Mesenchymal stem cell (in vitro differentiated cells and primary cell): Measurements from ENCODE around the gene IFNA7.
"Not testable (repeated sequence)": the region's sequence is repeated elsewhere in the genome, so short reads cannot be mapped to it uniquely, and the experiment has no call there.

ENCODE experiments used
- DNase-seq: peaks from one replicate; pipeline ENCODE4 v3.0.0-alpha.2; 2013
- H2AFZ ChIP-seq: one replicate; pipeline ENCODE4 v1.6.1; 2013; ENCODE audit warnings: low read depth, mild to moderate bottlenecking, control low read depth, inconsistent platforms, low read length, moderate library complexity
- H2AK5ac ChIP-seq: 2 replicates; pipeline ENCODE4 v1.6.1; 2013; ENCODE audit warnings: low read length, moderate library complexity, mild to moderate bottlenecking, inconsistent platforms; ENCODE audit not compliant: severe bottlenecking
- H2BK120ac ChIP-seq: one replicate; pipeline ENCODE4 v1.6.1; 2013; ENCODE audit warnings: low read depth, mild to moderate bottlenecking, inconsistent platforms, low read length, moderate library complexity
- H2BK12ac ChIP-seq, 2 experiments: one replicate each; pipeline ENCODE4 v1.6.1; 2013; ENCODE audit warnings: inconsistent platforms in 2 of 2, low read length in 2 of 2, mild to moderate bottlenecking in 2 of 2, moderate library complexity in 2 of 2, control low read depth in 1 of 2
- H2BK15ac ChIP-seq: one replicate; pipeline ENCODE4 v1.6.1; 2013; ENCODE audit warnings: mild to moderate bottlenecking, low read depth, inconsistent platforms; ENCODE audit not compliant: poor library complexity, severe bottlenecking
- H2BK5ac ChIP-seq: 2 replicates; pipeline ENCODE4 v1.6.1; 2013; ENCODE audit warnings: low read depth, mild to moderate bottlenecking, low read length, control low read depth, inconsistent platforms; ENCODE audit not compliant: poor library complexity, severe bottlenecking
- H3K14ac ChIP-seq, 2 experiments: one replicate each; pipeline ENCODE4 v1.6.1; 2013; ENCODE audit warnings: inconsistent platforms in 2 of 2, low read length in 2 of 2, control low read depth in 1 of 2, mild to moderate bottlenecking in 1 of 2, moderate library complexity in 1 of 2
- H3K18ac ChIP-seq, 2 experiments: one replicate each; pipeline ENCODE4 v1.6.1; 2013; ENCODE audit warnings: inconsistent platforms in 2 of 2, low read length in 2 of 2, control low read depth in 1 of 2, low read depth in 1 of 2, mild to moderate bottlenecking in 1 of 2
- H3K23ac ChIP-seq, 2 experiments: one replicate each; pipeline ENCODE4 v1.6.1; 2013; ENCODE audit warnings: inconsistent platforms in 2 of 2, low read length in 2 of 2, mild to moderate bottlenecking in 2 of 2, moderate library complexity in 2 of 2, control low read depth in 1 of 2
- H3K27ac ChIP-seq: 2 replicates; pipeline ENCODE4 v1.5.1; 2013; ENCODE audit warnings: mild to moderate bottlenecking, moderate library complexity, low read length, control low read depth, inconsistent platforms; ENCODE audit not compliant: poor library complexity, severe bottlenecking
- H3K27me3 ChIP-seq, 2 experiments: 2 replicates each; pipeline versions ENCODE4 v1.6.1 to v1.7.0; 2013; ENCODE audit warnings: low read length in 2 of 2, mild to moderate bottlenecking in 2 of 2, moderate library complexity in 2 of 2, control low read depth in 1 of 2, inconsistent platforms in 1 of 2; ENCODE audit not compliant: control insufficient read depth in 1 of 2, insufficient read depth in 1 of 2
- H3K36me3 ChIP-seq, 2 experiments: 2 replicates each; pipeline versions ENCODE4 v1.6.1 to v1.7.0; 2013; ENCODE audit warnings: low read length in 2 of 2, control low read depth in 1 of 2, inconsistent platforms in 1 of 2, low read depth in 1 of 2, mild to moderate bottlenecking in 1 of 2; ENCODE audit not compliant: insufficient read depth in 2 of 2, control insufficient read depth in 1 of 2
- H3K4ac ChIP-seq, 2 experiments: one replicate each; pipeline ENCODE4 v1.6.1; 2013; ENCODE audit warnings: inconsistent platforms in 2 of 2, low read length in 2 of 2, mild to moderate bottlenecking in 2 of 2, moderate library complexity in 2 of 2, control low read depth in 1 of 2, low read depth in 1 of 2
- H3K4me1 ChIP-seq: 2 replicates; pipeline ENCODE4 v1.6.1; 2013; ENCODE audit warnings: low read depth, low read length, control low read depth; ENCODE audit not compliant: control insufficient read depth, insufficient read depth
- H3K4me2 ChIP-seq: 2 replicates; pipeline ENCODE4 v1.6.1; 2013; ENCODE audit warnings: low read length, mild to moderate bottlenecking, inconsistent platforms; ENCODE audit not compliant: poor library complexity, severe bottlenecking
- H3K4me3 ChIP-seq, 2 experiments: 2 replicates each; pipeline versions ENCODE4 v1.5.1 to v1.7.0; 2013; ENCODE audit warnings: low read length in 2 of 2, mild to moderate bottlenecking in 2 of 2, control low read depth in 1 of 2, low read depth in 1 of 2; ENCODE audit not compliant: insufficient read depth in 1 of 2
- H3K79me1 ChIP-seq: replicated peaks from 2 replicates; pipeline ENCODE4 v1.6.1; 2013; ENCODE audit warnings: mild to moderate bottlenecking, control low read depth, low read length, inconsistent platforms; ENCODE audit not compliant: poor library complexity, severe bottlenecking
- H3K9ac ChIP-seq: 2 replicates; pipeline ENCODE4 v1.7.0; 2013; ENCODE audit warnings: mild to moderate bottlenecking, low read length, moderate library complexity
- H3K9me3 ChIP-seq: 2 replicates; pipeline ENCODE4 v1.7.0; 2013; ENCODE audit warnings: mild to moderate bottlenecking, low read length; ENCODE audit not compliant: control insufficient read depth
- H4K8ac ChIP-seq: one replicate; pipeline ENCODE4 v1.6.1; 2013; ENCODE audit warnings: inconsistent platforms, mild to moderate bottlenecking, low read length, moderate library complexity
- H4K91ac ChIP-seq: one replicate; pipeline ENCODE4 v1.6.1; 2013; ENCODE audit warnings: mild to moderate bottlenecking, low read length, inconsistent platforms
- WGBS: methylation state at CpG from one replicate; pipeline ENCODE4 v1.1.7; 2013; ENCODE audit warnings: mixed read lengths; 5-methylcytosine and 5-hydroxymethylcytosine counted together

The IFNA7 gene

GRCh38 chr9:21233258-21233657 lies 31.3 kb upstream of the IFNA7 start:
- Histone ChIP-seq H3K9me3 (no peaks in the 10 kb centered on the region), H3K4me2 (no peak overlapping the region), H4K91ac (no peak overlapping the region), H2BK120ac (no peak overlapping the region), H3K23ac (no peak overlapping the region), H4K8ac (no peak overlapping the region), H3K14ac (peak overlapping the region in 1 of 2 experiments; percentile 48), H3K27me3 (peaks cover 8 to 12% of the 10 kb centered on the region in 2 experiments), H3K36me3 (no peaks in the 10 kb centered on the region), H3K9ac (no peak overlapping the region), H2BK15ac (no peak overlapping the region), H3K79me1 (no peaks in the 10 kb centered on the region), H2AK5ac (no peak overlapping the region), H2AFZ (no peak overlapping the region), H2BK12ac (no peak overlapping the region), H3K27ac (no peak overlapping the region), H2BK5ac (no peak overlapping the region), H3K18ac (peak overlapping the region in 1 of 2 experiments; percentile 12), H3K4me1 (no peaks in the 10 kb centered on the region), H3K4ac (no peak overlapping the region), H3K4me3 (no peak overlapping the region)
- 84% methylated on average over 2 of the region's 2 CpGs for WGBS
- DNase-seq: no peak

GRCh38 chr9:21228122-21228521 lies 26.1 kb upstream of the IFNA7 start, which contains the start of gene IFNA17:
Gene IFNA17 (minus strand): TSS chr9:21228222. CDS start chr9:21228173, 49 bp downstream.
- Histone ChIP-seq H3K36me3 (no peaks in the 10 kb centered on the region), H2BK5ac (no peak within 1 kb of the TSS), H3K9me3 (no peaks in the 10 kb centered on the region), H3K4ac (no peak within 1 kb of the TSS), H3K18ac (no peak within 1 kb of the TSS), H2BK15ac (no peak within 1 kb of the TSS), H2BK12ac (no peak within 1 kb of the TSS), H3K4me1 (no peaks in the 10 kb centered on the region), H3K14ac (no peak within 1 kb of the TSS), H3K9ac (no peak within 1 kb of the TSS), H3K4me3 (no peak within 1 kb of the TSS), H2BK120ac (no peak within 1 kb of the TSS), H2AFZ (no peak within 1 kb of the TSS), H3K4me2 (no peak within 1 kb of the TSS), H2AK5ac (no peak within 1 kb of the TSS), H3K27ac (no peak within 1 kb of the TSS), H3K79me1 (no peaks in the 10 kb centered on the region), H4K8ac (no peak within 1 kb of the TSS), H3K27me3 (peaks cover 2 to 5% of the 10 kb centered on the region in 2 experiments), H4K91ac (no peak within 1 kb of the TSS), H3K23ac (no peak within 1 kb of the TSS)
- no peak for DNase-seq
- WGBS: no CpG with 5 or more reads among the region's 2 CpGs

GRCh38 chr9:21217211-21217610 lies 15.2 kb upstream of the IFNA7 start, which contains the start of gene IFNA16:
Gene IFNA16 (minus strand): TSS chr9:21217311. CDS start chr9:21217305, 6 bp downstream.
- DNase-seq, H2BK15ac ChIP-seq, H3K36me3 ChIP-seq, H3K4me3 ChIP-seq, H3K4me1 ChIP-seq, H3K27ac ChIP-seq, H2AK5ac ChIP-seq, H2BK120ac ChIP-seq, H3K14ac ChIP-seq, H4K91ac ChIP-seq, H3K18ac ChIP-seq, H3K9me3 ChIP-seq, H2BK12ac ChIP-seq, H2BK5ac ChIP-seq, H3K4me2 ChIP-seq, H4K8ac ChIP-seq, H3K23ac ChIP-seq, H2AFZ ChIP-seq, H3K9ac ChIP-seq, H3K4ac ChIP-seq, H3K79me1 ChIP-seq, H3K27me3 ChIP-seq: not testable (repeated sequence)
- 88% methylated on average over 1 of the region's 1 CpG for WGBS

GRCh38 chr9:21213411-21214326 lies 11.7 kb upstream of the IFNA7 start:
- not testable (repeated sequence) for H3K27ac ChIP-seq, H2BK12ac ChIP-seq, H2BK5ac ChIP-seq, H2AK5ac ChIP-seq, H3K9me3 ChIP-seq, H3K36me3 ChIP-seq, H2BK120ac ChIP-seq, H3K23ac ChIP-seq, H2AFZ ChIP-seq, H3K14ac ChIP-seq, H3K18ac ChIP-seq, H3K4me3 ChIP-seq, H3K4me2 ChIP-seq, H3K4ac ChIP-seq, H3K27me3 ChIP-seq, H4K8ac ChIP-seq, H2BK15ac ChIP-seq, H3K4me1 ChIP-seq, H4K91ac ChIP-seq, H3K79me1 ChIP-seq
- peak overlapping the region; percentile 11 for H3K9ac ChIP-seq
- peak; percentile 2 for DNase-seq
- WGBS: 86% methylated on average over 1 of the region's 5 CpGs
